SK-N-SH (cell line): ENCODE data around the gene PPP1R10. TPM values are rescaled to one million over a fixed set of nuclear protein-coding genes. Genes with fewer than 3 reads are reported as not detected.
A peak's percentile ranks its signal among the peaks of the same experiment; 100 is the strongest.

Experiments used
- CTCF ChIA-PET: fragments of 300-600, 350-600 bp; formaldehyde crosslinking; extraction: SDS; loops from one replicate; lab custom pipeline; 2021; lab: Yijun Ruan, JAX
- POLR2A ChIA-PET: fragments of 350-600 bp; sonication (Branson Sonifier 250); formaldehyde crosslinking; extraction: SDS; loops from one replicate; lab custom pipeline; 2020; ENCODE audit warnings: antibody characterized with exemption, inconsistent platforms; lab: Yijun Ruan, JAX
- DNase-seq: peaks from one replicate; pipeline ENCODE4 v3.0.0; 2012
- H2AFZ ChIP-seq: fragments of 200-600 bp; sonication (generic); 2 replicates; pipeline ENCODE4 v1.8.1; 2016; ENCODE audit warnings: antibody characterized with exemption, mild to moderate bottlenecking, low read depth
- H3F3A ChIP-seq: fragments of 200-600 bp; sonication (generic); replicated peaks from 2 replicates; pipeline ENCODE3; 2016; ENCODE audit warnings: antibody characterized with exemption, mild to moderate bottlenecking; ENCODE audit not compliant: insufficient read depth
- H3K27ac ChIP-seq, 2 experiments: fragments of 200-500 bp in 1 of 2; fragments of 200-600 bp in 1 of 2; sonication (Bioruptor generic) in 1 of 2; sonication (generic), shearing (Covaris generic) in 1 of 2; 2 replicates each; pipeline versions ENCODE4 v1.5.1 to v1.6.1; 2014 to 2016; ENCODE audit warnings: low read depth in 2 of 2, inconsistent platforms in 1 of 2, low read length in 1 of 2, mild to moderate bottlenecking in 1 of 2, mixed read lengths in 1 of 2
- H3K27me3 ChIP-seq: fragments of 200-600 bp; sonication (generic), shearing (Covaris generic); 2 replicates; pipeline ENCODE4 v1.6.1; 2016; ENCODE audit warnings: mixed run types; ENCODE audit not compliant: insufficient read depth
- H3K36me3 ChIP-seq, 2 experiments: fragments of 200-500 bp in 1 of 2; fragments of 200-600 bp in 1 of 2; sonication (Bioruptor generic) in 1 of 2; sonication (generic) in 1 of 2; replicated peaks in 1 of 2; 2 replicates each; pipeline versions ENCODE3 to v1.5.1; 2014 to 2016; ENCODE audit warnings: low read length in 1 of 2, mild to moderate bottlenecking in 1 of 2; ENCODE audit not compliant: insufficient read depth in 2 of 2, control insufficient read depth in 1 of 2
- H3K4me1 ChIP-seq, 2 experiments: fragments of 200-500 bp in 1 of 2; fragments of 200-600 bp in 1 of 2; sonication (Bioruptor generic) in 1 of 2; sonication (generic), shearing (Covaris generic) in 1 of 2; 2 replicates each; pipeline versions ENCODE4 v1.5.1 to v1.6.1; 2014 to 2016; ENCODE audit warnings: low read depth in 1 of 2, low read length in 1 of 2, mixed run types in 1 of 2; ENCODE audit not compliant: insufficient read depth in 2 of 2, control insufficient read depth in 1 of 2
- H3K4me2 ChIP-seq: fragments of 200-600 bp; sonication (generic), shearing (Covaris generic); 2 replicates; pipeline ENCODE4 v1.6.1; 2017; ENCODE audit warnings: mixed run types
- H3K4me3 ChIP-seq, 2 experiments: fragments of 200-500 bp in 1 of 2; fragments of 200-600 bp in 1 of 2; sonication (Bioruptor generic) in 1 of 2; sonication (generic), shearing (Covaris generic) in 1 of 2; 2 replicates each; pipeline versions ENCODE4 v1.5.1 to v1.8.1; 2014 to 2016; ENCODE audit warnings: low read depth in 2 of 2, inconsistent platforms in 1 of 2, low read length in 1 of 2, mild to moderate bottlenecking in 1 of 2, mixed read lengths in 1 of 2, moderate library complexity in 1 of 2
- H3K79me2 ChIP-seq: fragments of 200-600 bp; sonication (generic); 2 replicates; pipeline ENCODE4 v1.8.1; 2017; ENCODE audit warnings: mild to moderate bottlenecking; ENCODE audit not compliant: insufficient read depth
- H3K9ac ChIP-seq: fragments of 200-600 bp; sonication (generic); 2 replicates; pipeline ENCODE4 v1.6.1; 2017; ENCODE audit warnings: mixed run types
- H3K9me2 ChIP-seq: fragments of 200-600 bp; sonication (generic); 2 replicates; pipeline ENCODE4 v1.6.1; 2017; ENCODE audit warnings: mixed run types
- H3K9me3 ChIP-seq: fragments of 200-600 bp; sonication (generic); 2 replicates; pipeline ENCODE4 v1.6.1; 2017; ENCODE audit warnings: mixed run types, mild to moderate bottlenecking, moderate library complexity
- H4K20me1 ChIP-seq: fragments of 200-600 bp; sonication (generic); 2 replicates; pipeline ENCODE4 v1.6.1; 2017; ENCODE audit warnings: mild to moderate bottlenecking, mixed run types; ENCODE audit not compliant: insufficient read depth
- ELF1 ChIP-seq: IDR thresholded peaks from 2 replicates; pipeline ENCODE4 v1.4.0; 2012
- EP300 ChIP-seq, 2 experiments: IDR thresholded peaks; 2 replicates each; pipeline versions ENCODE4 v1.4.0 to v1.6.1; 2012; ENCODE audit warnings: borderline replicate concordance in 1 of 2, low read depth in 1 of 2, low read length in 1 of 2
- FOSL2 ChIP-seq: IDR thresholded peaks from 2 replicates; pipeline ENCODE4 v1.4.0; 2012; ENCODE audit warnings: low read depth, mild to moderate bottlenecking, moderate library complexity, borderline replicate concordance
- FOXJ3 ChIP-seq: sonication (generic); formaldehyde crosslinking; IDR thresholded peaks from 2 replicates; pipeline ENCODE4 v1.5.1; 2020; ENCODE audit warnings: mild to moderate bottlenecking, missing genetic modification reagents
- FOXM1 ChIP-seq: IDR thresholded peaks from 2 replicates; pipeline ENCODE4 v1.4.0; 2012; ENCODE audit warnings: low read depth, mild to moderate bottlenecking
- GABPA ChIP-seq: IDR thresholded peaks from 2 replicates; pipeline ENCODE4 v1.4.0; 2012; ENCODE audit warnings: low read depth, mild to moderate bottlenecking
- GATA2 ChIP-seq: sonication (generic); formaldehyde crosslinking; IDR thresholded peaks from 2 replicates; pipeline ENCODE4 v1.5.0; 2020; ENCODE audit warnings: mild to moderate bottlenecking, missing genetic modification reagents
- MXI1 ChIP-seq: IDR thresholded peaks from 2 replicates; pipeline ENCODE4 v1.6.1; 2012; ENCODE audit warnings: mild to moderate bottlenecking, low read depth, low read length, improper control_type of control experiment
- NFIC ChIP-seq: IDR thresholded peaks from 2 replicates; pipeline ENCODE4 v1.4.0; 2012; ENCODE audit warnings: borderline replicate concordance
- POLR2AphosphoS5 ChIP-seq: IDR thresholded peaks from 2 replicates; pipeline ENCODE4 v1.6.1; 2012; ENCODE audit warnings: low read depth, low read length
- SIN3A ChIP-seq: IDR thresholded peaks from 2 replicates; pipeline ENCODE4 v1.6.1; 2012; ENCODE audit warnings: low read depth, mild to moderate bottlenecking, low read length, moderate library complexity, borderline replicate concordance
- SMC3 ChIP-seq: IDR thresholded peaks from 2 replicates; pipeline ENCODE4 v1.6.1; 2012; ENCODE audit warnings: low read depth, low read length, improper control_type of control experiment
- TEAD4 ChIP-seq: IDR thresholded peaks from 2 replicates; pipeline ENCODE4 v1.4.0; 2012; ENCODE audit warnings: mild to moderate bottlenecking, borderline replicate concordance; ENCODE audit not compliant: insufficient read depth
- WGBS: methylation state at CpG from one replicate; pipeline ENCODE4 v1.1.6; 2017; ENCODE audit warnings: low lambda C conversion rate; 5-methylcytosine and 5-hydroxymethylcytosine counted together
- polyA plus RNA-seq, 3 experiments: library from polyadenylated mRNA; depleted of rRNA; stranded (reverse); fragments of >200 nt; gene quantifications; 2 replicates each; pipeline ENCODE4 v1.2.3, GENCODE V29; 2012
- TF ChIP-seq, protein P1 (sequence below): fragments of 200-600 bp; sonication (generic); IDR thresholded peaks from 2 replicates; pipeline ENCODE4 v1.6.1; 2017; ENCODE audit warnings: antibody characterized with exemption, mild to moderate bottlenecking, moderate library complexity
- TF ChIP-seq, protein P2 (sequence below): IDR thresholded peaks from 2 replicates; pipeline ENCODE4 v1.6.1; 2012; ENCODE audit warnings: mild to moderate bottlenecking, low read depth, low read length, moderate library complexity
- TF ChIP-seq, protein P3 (sequence below): IDR thresholded peaks from 2 replicates; pipeline ENCODE4 v1.4.0; 2012; ENCODE audit warnings: low read depth

Gene PPP1R10
- polyA plus RNA-seq, 1 of the 3 experiments (the other 2 are of a cell fraction): 16.8 TPM

DNA sequence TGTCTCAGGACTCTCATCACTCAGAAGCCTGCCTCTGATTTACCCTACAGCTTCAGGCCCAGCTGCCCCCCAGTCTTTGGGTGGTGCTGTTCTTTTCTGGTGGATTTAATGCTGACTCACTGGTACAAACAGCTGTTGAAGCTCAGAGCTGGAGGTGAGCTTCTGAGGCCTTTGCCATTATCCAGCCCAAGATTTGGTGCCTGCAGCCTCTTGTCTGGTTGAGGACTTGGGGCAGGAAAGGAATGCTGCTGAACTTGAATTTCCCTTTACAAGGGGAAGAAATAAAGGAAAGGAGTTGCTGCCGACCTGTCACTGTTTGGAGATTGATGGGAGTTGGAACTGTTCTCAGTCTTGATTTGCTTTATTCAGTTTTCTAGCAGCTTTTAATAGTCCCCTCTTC, 26.0 kb downstream of the PPP1R10 start:
- TF ChIP-seq EP300 (IDR thresholded peaks at IDR 0.05; ENCODE audit: borderline replicate concordance in 1 of 2, low read depth in 1 of 2, low read length in 1 of 2) (no peak), GATA2 (no peak), MXI1 (no peak), POLR2AphosphoS5 (no peak), FOXJ3 (CRISPR knock-in tag) (no peak), FOSL2 (no peak), SMC3 (no peak), FOXM1 (no peak), NFIC (no peak), SIN3A (no peak), TEAD4 (no peak), ELF1 (no peak), GABPA (no peak)
- TF ChIP-seq, protein P1, sequence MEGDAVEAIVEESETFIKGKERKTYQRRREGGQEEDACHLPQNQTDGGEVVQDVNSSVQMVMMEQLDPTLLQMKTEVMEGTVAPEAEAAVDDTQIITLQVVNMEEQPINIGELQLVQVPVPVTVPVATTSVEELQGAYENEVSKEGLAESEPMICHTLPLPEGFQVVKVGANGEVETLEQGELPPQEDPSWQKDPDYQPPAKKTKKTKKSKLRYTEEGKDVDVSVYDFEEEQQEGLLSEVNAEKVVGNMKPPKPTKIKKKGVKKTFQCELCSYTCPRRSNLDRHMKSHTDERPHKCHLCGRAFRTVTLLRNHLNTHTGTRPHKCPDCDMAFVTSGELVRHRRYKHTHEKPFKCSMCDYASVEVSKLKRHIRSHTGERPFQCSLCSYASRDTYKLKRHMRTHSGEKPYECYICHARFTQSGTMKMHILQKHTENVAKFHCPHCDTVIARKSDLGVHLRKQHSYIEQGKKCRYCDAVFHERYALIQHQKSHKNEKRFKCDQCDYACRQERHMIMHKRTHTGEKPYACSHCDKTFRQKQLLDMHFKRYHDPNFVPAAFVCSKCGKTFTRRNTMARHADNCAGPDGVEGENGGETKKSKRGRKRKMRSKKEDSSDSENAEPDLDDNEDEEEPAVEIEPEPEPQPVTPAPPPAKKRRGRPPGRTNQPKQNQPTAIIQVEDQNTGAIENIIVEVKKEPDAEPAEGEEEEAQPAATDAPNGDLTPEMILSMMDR: no peak
- TF ChIP-seq, protein P2, sequence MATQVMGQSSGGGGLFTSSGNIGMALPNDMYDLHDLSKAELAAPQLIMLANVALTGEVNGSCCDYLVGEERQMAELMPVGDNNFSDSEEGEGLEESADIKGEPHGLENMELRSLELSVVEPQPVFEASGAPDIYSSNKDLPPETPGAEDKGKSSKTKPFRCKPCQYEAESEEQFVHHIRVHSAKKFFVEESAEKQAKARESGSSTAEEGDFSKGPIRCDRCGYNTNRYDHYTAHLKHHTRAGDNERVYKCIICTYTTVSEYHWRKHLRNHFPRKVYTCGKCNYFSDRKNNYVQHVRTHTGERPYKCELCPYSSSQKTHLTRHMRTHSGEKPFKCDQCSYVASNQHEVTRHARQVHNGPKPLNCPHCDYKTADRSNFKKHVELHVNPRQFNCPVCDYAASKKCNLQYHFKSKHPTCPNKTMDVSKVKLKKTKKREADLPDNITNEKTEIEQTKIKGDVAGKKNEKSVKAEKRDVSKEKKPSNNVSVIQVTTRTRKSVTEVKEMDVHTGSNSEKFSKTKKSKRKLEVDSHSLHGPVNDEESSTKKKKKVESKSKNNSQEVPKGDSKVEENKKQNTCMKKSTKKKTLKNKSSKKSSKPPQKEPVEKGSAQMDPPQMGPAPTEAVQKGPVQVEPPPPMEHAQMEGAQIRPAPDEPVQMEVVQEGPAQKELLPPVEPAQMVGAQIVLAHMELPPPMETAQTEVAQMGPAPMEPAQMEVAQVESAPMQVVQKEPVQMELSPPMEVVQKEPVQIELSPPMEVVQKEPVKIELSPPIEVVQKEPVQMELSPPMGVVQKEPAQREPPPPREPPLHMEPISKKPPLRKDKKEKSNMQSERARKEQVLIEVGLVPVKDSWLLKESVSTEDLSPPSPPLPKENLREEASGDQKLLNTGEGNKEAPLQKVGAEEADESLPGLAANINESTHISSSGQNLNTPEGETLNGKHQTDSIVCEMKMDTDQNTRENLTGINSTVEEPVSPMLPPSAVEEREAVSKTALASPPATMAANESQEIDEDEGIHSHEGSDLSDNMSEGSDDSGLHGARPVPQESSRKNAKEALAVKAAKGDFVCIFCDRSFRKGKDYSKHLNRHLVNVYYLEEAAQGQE: no peak
- TF ChIP-seq, protein P3, sequence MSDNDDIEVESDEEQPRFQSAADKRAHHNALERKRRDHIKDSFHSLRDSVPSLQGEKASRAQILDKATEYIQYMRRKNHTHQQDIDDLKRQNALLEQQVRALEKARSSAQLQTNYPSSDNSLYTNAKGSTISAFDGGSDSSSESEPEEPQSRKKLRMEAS: no peak
- no peaks in the 10 kb centered on the region for H3K9me2 ChIP-seq
- peaks cover 17% of the 10 kb centered on the region for H3F3A ChIP-seq
- no peak overlapping the region for H3K4me3 ChIP-seq
- no peaks in the 10 kb centered on the region for H3K9me3 ChIP-seq
- H3K9ac ChIP-seq: no peak overlapping the region
- DNase-seq: no peak
- H4K20me1 ChIP-seq: 0 out of 2 replicates have a peak, but pooled peaks cover 4% of the 10 kb centered on the region
- peak overlapping the region in 1 of 2 experiments; percentile 7; a peak in 1 of 4 replicates for H3K27ac ChIP-seq
- peaks cover 46 to 53% of the 10 kb centered on the region in 2 experiments for H3K36me3 ChIP-seq
- POLR2A ChIA-PET: interaction anchor here (1.5 to 2.3 kb wide), 2 partner anchors 9 to 20 kb away, joined by 6 to 8 read pairs; partner anchors contain the start of gene ABCF1
- peaks cover 5% of the 10 kb centered on the region; the same call in 1 of the 2 replicates for H3K79me2 ChIP-seq
- H3K4me2 ChIP-seq: no peak overlapping the region
- H3K27me3 ChIP-seq: no peaks in the 10 kb centered on the region
- 100% methylated on average over 1 of the region's 1 CpG for WGBS
- H2AFZ ChIP-seq: no peak overlapping the region
- CTCF ChIA-PET: interaction anchor here (0.9 to 2.6 kb wide), 3 partner anchors 46 to 50 kb away, joined by 3 to 11 read pairs (median 9); no protein-coding TSS in a partner anchor
- no peaks in the 10 kb centered on the region for H3K4me1 ChIP-seq
